ENCODE data around the gene LYRM4. TPM values are rescaled to one million over a fixed set of nuclear protein-coding genes. Genes with fewer than 3 reads are reported as not detected.

The LYRM4 gene
- total RNA-seq, 2 experiments from 2014 or later: 24.8 to 28.1 TPM

DNA sequence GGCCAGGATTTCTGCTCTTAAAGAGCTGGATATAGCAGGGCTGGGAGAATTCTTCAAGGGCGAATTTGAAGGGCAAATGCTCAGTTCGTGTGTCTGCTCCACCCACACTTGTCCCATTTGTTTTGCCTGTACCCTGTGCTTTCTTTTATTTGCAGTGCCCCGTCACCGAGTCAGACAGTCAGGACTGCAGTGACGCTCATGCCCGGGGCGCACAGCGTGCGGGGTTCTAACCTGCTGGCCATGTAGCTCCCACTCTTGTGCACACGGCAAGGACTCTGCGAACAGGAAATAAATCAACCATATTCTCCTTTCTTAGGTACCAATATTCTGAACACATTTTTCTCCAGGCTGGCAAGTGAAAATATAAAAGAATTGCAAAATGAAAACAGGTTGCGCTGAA is 17.7 kb downstream of the LYRM4 start:
- POLR2A ChIA-PET: no interaction called here

DNA sequence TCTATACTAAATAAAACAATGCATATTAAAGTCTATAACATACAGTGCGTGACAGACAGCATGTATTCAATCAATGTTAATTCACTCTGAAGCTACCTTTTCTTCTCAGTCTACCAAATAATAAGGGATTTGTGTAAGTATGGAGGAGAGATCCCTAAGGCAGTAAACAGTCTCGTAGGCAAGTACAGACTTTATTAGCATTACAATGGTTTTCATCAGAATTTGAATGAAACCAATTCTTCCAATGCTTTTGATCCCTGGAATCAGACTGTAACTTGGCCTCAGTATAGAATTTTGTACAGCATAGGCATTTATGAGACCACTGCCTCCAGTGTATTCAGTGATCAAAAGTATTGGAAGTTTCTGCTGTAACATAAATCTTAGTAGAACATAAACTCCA is 19.5 kb downstream of the LYRM4 start:
- no peaks in the 10 kb centered on the region for H3K9me3 Mint-ChIP-seq
- Histone ChIP-seq H3K9me3 (ENCODE audit: control insufficient read depth in 1 of 2, insufficient read depth in 1 of 2, low read length in 2 of 2) (no peaks in the 10 kb centered on the region), H3K4me3 (ENCODE audit: low read length) (no peak overlapping the region), H3K4me1 (ENCODE audit: insufficient read depth, low read length) (no peaks in the 10 kb centered on the region), H3K27ac (ENCODE audit: low read depth in 1 of 2, low read length in 2 of 2) (no peak overlapping the region), H3K36me3 (ENCODE audit: insufficient read depth, low read length) (no peaks in the 10 kb centered on the region), H3K27me3 (ENCODE audit: control insufficient read depth in 1 of 2, insufficient read depth in 2 of 2, low read length in 2 of 2) (no peaks in the 10 kb centered on the region)
- TF ChIP-seq, protein P1, sequence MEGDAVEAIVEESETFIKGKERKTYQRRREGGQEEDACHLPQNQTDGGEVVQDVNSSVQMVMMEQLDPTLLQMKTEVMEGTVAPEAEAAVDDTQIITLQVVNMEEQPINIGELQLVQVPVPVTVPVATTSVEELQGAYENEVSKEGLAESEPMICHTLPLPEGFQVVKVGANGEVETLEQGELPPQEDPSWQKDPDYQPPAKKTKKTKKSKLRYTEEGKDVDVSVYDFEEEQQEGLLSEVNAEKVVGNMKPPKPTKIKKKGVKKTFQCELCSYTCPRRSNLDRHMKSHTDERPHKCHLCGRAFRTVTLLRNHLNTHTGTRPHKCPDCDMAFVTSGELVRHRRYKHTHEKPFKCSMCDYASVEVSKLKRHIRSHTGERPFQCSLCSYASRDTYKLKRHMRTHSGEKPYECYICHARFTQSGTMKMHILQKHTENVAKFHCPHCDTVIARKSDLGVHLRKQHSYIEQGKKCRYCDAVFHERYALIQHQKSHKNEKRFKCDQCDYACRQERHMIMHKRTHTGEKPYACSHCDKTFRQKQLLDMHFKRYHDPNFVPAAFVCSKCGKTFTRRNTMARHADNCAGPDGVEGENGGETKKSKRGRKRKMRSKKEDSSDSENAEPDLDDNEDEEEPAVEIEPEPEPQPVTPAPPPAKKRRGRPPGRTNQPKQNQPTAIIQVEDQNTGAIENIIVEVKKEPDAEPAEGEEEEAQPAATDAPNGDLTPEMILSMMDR (IDR thresholded peaks at IDR 0.05): no peak
- H3K27ac Mint-ChIP-seq: no peak overlapping the region
- intact Hi-C loops (cut with DNase I, micrococcal nuclease): no loop called here
- ATAC-seq (ENCODE audit: poor library complexity) (no peak), DNase-seq (no peak)
- ChIA-PET POLR2A (no interaction called here), CTCF (interaction anchor here (0.6 kb wide), 1 partner anchor 97 kb away, joined by 3 read pairs; no protein-coding TSS in a partner anchor)
- no peak overlapping the region for H3K4me3 Mint-ChIP-seq
- no peaks in the 10 kb centered on the region for H3K27me3 Mint-ChIP-seq
- no peaks in the 10 kb centered on the region for H3K4me1 Mint-ChIP-seq (ENCODE audit: low read depth)
- H3K36me3 Mint-ChIP-seq (ENCODE audit: low read depth): peaks cover 15% of the 10 kb centered on the region

More for the DNA sequence above, 17.7 kb downstream of the LYRM4 start:
- no peaks in the 10 kb centered on the region for H3K9me3 Mint-ChIP-seq
- intact Hi-C loops (cut with DNase I, micrococcal nuclease): no loop called here
- CTCF ChIA-PET: no interaction called here
- TF ChIP-seq, protein P1 (IDR thresholded peaks at IDR 0.05): no peak
- Histone ChIP-seq H3K4me3 (ENCODE audit: low read length) (no peak overlapping the region), H3K9me3 (ENCODE audit: control insufficient read depth in 1 of 2, insufficient read depth in 1 of 2, low read length in 2 of 2) (no peaks in the 10 kb centered on the region), H3K27ac (ENCODE audit: low read depth in 1 of 2, low read length in 2 of 2) (no peak overlapping the region), H3K36me3 (ENCODE audit: insufficient read depth, low read length) (no peaks in the 10 kb centered on the region), H3K27me3 (ENCODE audit: control insufficient read depth in 1 of 2, insufficient read depth in 2 of 2, low read length in 2 of 2) (no peaks in the 10 kb centered on the region), H3K4me1 (ENCODE audit: insufficient read depth, low read length) (no peaks in the 10 kb centered on the region)
- H3K4me1 Mint-ChIP-seq (ENCODE audit: low read depth): no peaks in the 10 kb centered on the region
- H3K4me3 Mint-ChIP-seq: no peak overlapping the region
- DNase-seq (no peak), ATAC-seq (ENCODE audit: poor library complexity) (no peak)
- no peaks in the 10 kb centered on the region for H3K27me3 Mint-ChIP-seq
- H3K27ac Mint-ChIP-seq: no peak overlapping the region
- H3K36me3 Mint-ChIP-seq (ENCODE audit: low read depth): peaks cover 15% of the 10 kb centered on the region

DNA sequence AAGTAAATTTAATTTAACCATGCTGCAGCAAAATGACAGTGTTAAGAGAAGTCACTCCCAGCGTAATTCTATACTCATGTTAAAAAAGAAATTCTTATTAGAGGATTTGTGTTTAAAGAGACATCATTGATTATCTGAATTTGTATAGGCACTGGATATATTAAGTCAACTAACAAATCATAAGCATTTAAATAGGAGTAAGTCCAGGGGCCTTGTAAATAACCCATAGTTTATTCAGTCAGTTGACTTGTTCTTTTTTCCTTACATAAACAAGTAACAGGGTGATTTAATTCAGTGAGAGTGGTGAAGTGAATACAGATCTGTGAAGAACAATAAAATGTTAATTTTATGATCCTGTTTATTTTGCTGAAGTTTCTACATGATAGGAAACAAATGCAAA is 22.4 kb downstream of the LYRM4 start:
- ATAC-seq (ENCODE audit: poor library complexity): no peak
- CTCF ChIA-PET: no interaction called here
- Histone ChIP-seq H3K36me3 (ENCODE audit: insufficient read depth, low read length) (no peaks in the 10 kb centered on the region), H3K4me1 (ENCODE audit: insufficient read depth, low read length) (no peaks in the 10 kb centered on the region), H3K27ac (ENCODE audit: low read depth in 1 of 2, low read length in 2 of 2) (no peak overlapping the region), H3K4me3 (ENCODE audit: low read length) (no peak overlapping the region), H3K9me3 (ENCODE audit: control insufficient read depth in 1 of 2, insufficient read depth in 1 of 2, low read length in 2 of 2) (no peaks in the 10 kb centered on the region), H3K27me3 (ENCODE audit: control insufficient read depth in 1 of 2, insufficient read depth in 2 of 2, low read length in 2 of 2) (no peaks in the 10 kb centered on the region)
- TF ChIP-seq, protein P1 (IDR thresholded peaks at IDR 0.05): no peak
- no peak for DNase-seq
- H3K4me3 Mint-ChIP-seq: no peak overlapping the region
- peaks cover 15% of the 10 kb centered on the region for H3K36me3 Mint-ChIP-seq (ENCODE audit: low read depth)
- H3K27me3 Mint-ChIP-seq: no peaks in the 10 kb centered on the region
- H3K9me3 Mint-ChIP-seq: no peaks in the 10 kb centered on the region
- intact Hi-C loops (cut with DNase I, micrococcal nuclease): no loop called here
- POLR2A ChIA-PET: no interaction called here
- no peak overlapping the region for H3K27ac Mint-ChIP-seq
- no peaks in the 10 kb centered on the region for H3K4me1 Mint-ChIP-seq (ENCODE audit: low read depth)

All from CD4-positive, alpha-beta T cell (primary cell).